Endothelial cell (in vitro differentiated cells): ENCODE data around the gene DLGAP1. TPM values are rescaled to one million over a fixed set of nuclear protein-coding genes. Genes with fewer than 3 reads are reported as not detected.

ENCODE experiments used
- DNase-seq: peaks from one replicate; pipeline ENCODE4 v3.0.0; 2021; ENCODE audit warnings: low spot score
- H3K27ac Mint-ChIP-seq: one replicate; pipeline ENCODE4 v1.8.0; 2021; ENCODE audit warnings: mixed read lengths, inconsistent platforms; ENCODE audit not compliant: unreplicated experiment
- H3K27me3 Mint-ChIP-seq: one replicate; pipeline ENCODE4 v1.8.0; 2021; ENCODE audit warnings: mild to moderate bottlenecking, moderate library complexity, mixed read lengths, inconsistent platforms; ENCODE audit not compliant: unreplicated experiment
- H3K36me3 Mint-ChIP-seq: one replicate; pipeline ENCODE4 v1.8.0; 2021; ENCODE audit warnings: mild to moderate bottlenecking, low read depth, mixed read lengths, inconsistent platforms; ENCODE audit not compliant: unreplicated experiment
- H3K4me1 Mint-ChIP-seq: one replicate; pipeline ENCODE4 v1.8.0; 2021; ENCODE audit warnings: mild to moderate bottlenecking, mixed read lengths, inconsistent platforms; ENCODE audit not compliant: unreplicated experiment
- H3K4me3 Mint-ChIP-seq: one replicate; pipeline ENCODE4 v1.8.0; 2021; ENCODE audit warnings: mild to moderate bottlenecking, mixed read lengths, inconsistent platforms; ENCODE audit not compliant: unreplicated experiment
- H3K9me3 Mint-ChIP-seq: one replicate; pipeline ENCODE4 v1.8.0; 2021; ENCODE audit warnings: mixed read lengths, inconsistent platforms; ENCODE audit not compliant: unreplicated experiment
- CTCF ChIP-seq: fragments of 200-600 bp; sonication (generic); IDR thresholded peaks from one replicate; pipeline ENCODE4 v1.5.0; 2021; ENCODE audit warnings: antibody characterized with exemption; ENCODE audit not compliant: unreplicated experiment
- total RNA-seq: library from RNA; stranded (reverse); fragmentation: NEBNext Ultra II Directional; extraction: Animal tissue kit (Norgen Biotek cat#: 25700); gene quantifications from one replicate; pipeline ENCODE4 v1.2.1, GENCODE V29; 2021; ENCODE audit not compliant: unreplicated experiment

Gene DLGAP1
- total RNA-seq, 1 donor from 2014 or later, result 1.8 TPM

- no peak for TF ChIP-seq CTCF
- DNase-seq, result no peak
- H3K4me3 Mint-ChIP-seq, result no peak overlapping the region
- H3K27ac Mint-ChIP-seq, result no peak overlapping the region
- no peaks in the 10 kb centered on the region for H3K9me3 Mint-ChIP-seq
- H3K36me3 Mint-ChIP-seq, result no peaks in the 10 kb centered on the region
- no peaks in the 10 kb centered on the region for H3K4me1 Mint-ChIP-seq
- H3K27me3 Mint-ChIP-seq, result no peaks in the 10 kb centered on the region
Observed at GRCh38 chr18:4077204-4077603, 377.9 kb downstream of the DLGAP1 start.

- no peak overlapping the region for H3K4me3 Mint-ChIP-seq
- H3K4me1 Mint-ChIP-seq, result no peaks in the 10 kb centered on the region
- H3K9me3 Mint-ChIP-seq, result no peaks in the 10 kb centered on the region
- no peaks in the 10 kb centered on the region for H3K36me3 Mint-ChIP-seq
- TF ChIP-seq CTCF, result no peak
- no peaks in the 10 kb centered on the region for H3K27me3 Mint-ChIP-seq
- H3K27ac Mint-ChIP-seq, result no peak overlapping the region
- no peak for DNase-seq
Observed at GRCh38 chr18:4074647-4075046, 380.5 kb downstream of the DLGAP1 start.

GRCh38 chr18:4069183-4069582, 385.9 kb downstream of the DLGAP1 start:
- H3K27ac Mint-ChIP-seq, result no peak overlapping the region
- H3K9me3 Mint-ChIP-seq, result no peaks in the 10 kb centered on the region
- no peaks in the 10 kb centered on the region for H3K36me3 Mint-ChIP-seq
- no peak overlapping the region for H3K4me3 Mint-ChIP-seq
- no peak for TF ChIP-seq CTCF
- DNase-seq, result no peak
- no peaks in the 10 kb centered on the region for H3K27me3 Mint-ChIP-seq
- no peaks in the 10 kb centered on the region for H3K4me1 Mint-ChIP-seq

- H3K36me3 Mint-ChIP-seq, result no peaks in the 10 kb centered on the region
- H3K4me3 Mint-ChIP-seq, result no peak overlapping the region
Observed at GRCh38 chr18:4068552-4069158, 386.5 kb downstream of the DLGAP1 start.

GRCh38 chr18:4063545-4063944, 391.6 kb downstream of the DLGAP1 start:
- Mint-ChIP-seq H3K27ac (no peak overlapping the region), H3K9me3 (peaks cover 4% of the 10 kb centered on the region), H3K36me3 (peaks cover 5% of the 10 kb centered on the region), H3K4me3 (no peak overlapping the region), H3K4me1 (no peaks in the 10 kb centered on the region), H3K27me3 (no peaks in the 10 kb centered on the region)
- DNase-seq, result no peak
- no peak for TF ChIP-seq CTCF

More at GRCh38 chr18:4068552-4069158, 386.5 kb downstream of the DLGAP1 start:
- peak; percentile 78 for TF ChIP-seq CTCF
- Mint-ChIP-seq H3K27ac (no peak overlapping the region), H3K9me3 (no peaks in the 10 kb centered on the region), H3K27me3 (no peaks in the 10 kb centered on the region), H3K4me1 (no peaks in the 10 kb centered on the region)
- peak; percentile 59 for DNase-seq
